HCT116 (cell line): ENCODE data around the gene DNAH7. TPM values are rescaled to one million over a fixed set of nuclear protein-coding genes. Genes with fewer than 3 reads are reported as not detected.

Experiments
- total RNA-seq: library from RNA; stranded (reverse); gene quantifications from one replicate; pipeline ENCODE4 v1.2.1, GENCODE V29; 2021; ENCODE audit not compliant: unreplicated experiment

The DNAH7 gene
- total RNA-seq, 1 experiment from 2014 or later = not detected

Other genes starting within 250 kb of the DNAH7 start
- 16.9 TPM for gene STK17B, start 102.7 kb upstream of the DNAH7 start, total RNA-seq